Lung microvascular endothelial cell (primary cell): ENCODE results near the gene MAP4K4. TPM values are rescaled to one million over a fixed set of nuclear protein-coding genes. Genes with fewer than 3 reads are reported as not detected.

Source experiments
- DNase-seq, 2 donors: peaks; one replicate each; pipeline versions ENCODE4 v3.0.0 to v3.0.0-alpha.2; 2010; ENCODE audit warnings: low read depth in 2 of 2
- total RNA-seq: library from RNA; depleted of rRNA; stranded (reverse); fragments of >200 nt; gene quantifications from 2 replicates; pipeline ENCODE4 v1.2.1, GENCODE V29; 2014

The MAP4K4 gene
- total RNA-seq, 1 donor from 2014 or later, result 67.1 TPM

DNA sequence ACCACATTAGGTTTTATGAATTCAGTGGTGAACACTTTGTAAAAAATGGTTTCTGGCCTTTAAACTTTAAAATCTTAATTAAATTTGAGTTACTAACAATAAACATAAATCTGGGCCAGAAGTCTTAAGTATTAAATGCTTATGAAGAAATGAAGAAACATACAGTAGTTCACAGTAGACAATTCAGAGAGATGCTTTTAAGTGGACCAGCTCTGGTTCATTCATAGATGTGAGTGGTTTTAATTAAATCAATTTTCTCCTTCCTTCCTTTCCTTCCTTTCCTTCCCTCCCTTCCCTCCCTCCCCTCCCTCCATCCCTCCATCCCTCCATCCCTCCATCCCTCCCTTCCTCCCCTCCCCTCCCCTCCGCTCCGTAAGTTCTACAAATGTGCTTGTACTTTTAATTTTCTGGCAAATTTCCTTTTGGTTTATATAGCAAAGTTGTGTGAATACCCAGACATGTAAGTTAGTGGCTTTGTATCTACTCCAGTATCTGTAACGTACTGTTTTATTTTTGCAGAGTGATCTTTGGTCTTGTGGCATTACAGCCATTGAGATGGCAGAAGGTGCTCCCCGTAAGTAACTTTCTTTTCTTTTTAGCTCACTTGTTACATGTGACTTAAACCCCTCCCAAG lies 136.5 kb downstream of the MAP4K4 start:
- DNase-seq, result no peak

DNA sequence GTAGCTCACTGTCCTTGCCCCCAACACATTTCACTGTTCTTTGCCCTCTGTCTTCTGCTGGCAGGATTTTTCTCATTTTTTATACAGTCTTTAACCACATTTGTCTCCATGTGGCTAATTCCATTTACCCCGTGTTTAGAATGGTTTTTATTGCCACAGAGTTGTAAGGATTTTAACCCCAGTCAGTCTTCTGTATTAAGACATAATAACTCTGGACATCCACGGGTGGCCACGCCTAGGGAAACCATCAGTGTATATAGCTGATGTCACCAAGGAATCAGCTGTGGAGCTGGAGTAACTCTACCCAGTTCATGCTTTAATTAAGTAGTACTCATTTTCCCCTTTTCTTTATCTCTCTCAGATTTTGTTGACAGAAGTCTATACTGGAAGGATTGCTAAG lies 139.8 kb downstream of the MAP4K4 start:
- DNase-seq, result no peak

DNA sequence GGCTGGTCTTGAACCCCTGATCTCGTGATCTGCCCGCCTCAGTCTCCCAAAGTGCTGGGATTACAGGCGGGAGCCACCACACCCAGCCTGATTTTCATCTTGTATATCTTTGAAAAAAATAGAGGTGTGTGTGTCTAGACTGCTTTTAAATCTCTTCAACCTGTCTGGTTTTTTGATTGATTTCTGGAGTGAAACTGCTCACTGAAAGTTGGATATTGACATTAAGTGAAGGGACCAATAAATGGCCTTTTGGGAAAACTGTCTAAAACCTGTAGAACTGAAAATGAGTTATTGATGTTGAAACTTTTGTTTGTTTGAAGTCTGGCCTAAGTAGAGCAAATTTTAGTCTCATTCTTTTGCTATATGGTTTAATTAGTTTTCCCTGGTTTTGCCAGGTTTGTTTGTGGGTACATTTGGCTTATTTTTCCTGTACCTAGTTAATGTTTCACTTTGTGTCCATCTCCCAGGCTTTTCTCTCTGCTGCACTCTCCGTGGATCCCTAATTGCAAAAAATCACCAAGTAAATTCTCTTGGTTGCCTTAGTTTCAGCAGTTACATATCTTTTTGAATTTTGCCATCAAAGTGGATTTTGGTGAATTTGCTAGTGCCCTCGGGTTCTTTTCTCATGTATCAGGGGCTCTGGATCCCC lies 144.3 kb downstream of the MAP4K4 start:
- no peak for DNase-seq

DNA sequence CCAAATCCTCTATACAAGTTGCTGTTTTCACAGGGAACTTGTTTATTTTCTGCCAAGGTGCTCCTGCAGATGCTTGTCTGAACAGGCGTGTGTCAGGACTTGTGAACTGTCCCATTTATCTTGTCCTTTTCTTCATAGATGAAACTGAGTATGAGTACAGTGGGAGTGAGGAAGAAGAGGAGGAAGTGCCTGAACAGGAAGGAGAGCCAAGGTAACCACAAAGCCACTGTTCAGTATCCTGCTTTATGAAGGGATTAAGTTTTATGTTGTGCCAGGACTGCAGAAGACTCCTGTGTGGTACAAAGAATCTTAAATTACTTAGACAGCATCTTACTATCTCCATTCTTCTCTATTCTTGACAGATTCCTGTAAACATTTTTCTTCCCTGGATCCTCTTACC lies 145.0 kb downstream of the MAP4K4 start:
- DNase-seq, result peak in 1 of 2 donors; percentile 28

DNA sequence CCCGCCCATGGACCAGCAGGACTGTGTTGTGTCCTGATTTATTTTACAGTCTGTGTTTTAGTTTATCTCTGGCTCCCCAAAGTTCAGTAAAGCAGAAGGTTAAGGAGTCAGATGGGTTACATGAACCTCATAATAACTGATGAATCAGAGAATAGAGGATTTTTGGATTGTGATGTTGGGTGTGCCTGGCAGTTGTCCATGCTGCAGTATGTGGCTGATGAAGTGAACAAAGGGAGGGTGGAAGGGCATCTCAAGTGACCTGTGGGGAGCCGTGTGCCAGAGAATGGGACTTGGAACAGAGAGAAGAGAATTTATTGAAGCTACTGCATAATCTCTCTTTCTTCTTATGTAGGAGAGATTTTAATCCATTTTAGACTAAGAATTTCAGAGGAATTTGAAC lies 145.5 kb downstream of the MAP4K4 start:
- peak in 1 of 2 donors; percentile 39 for DNase-seq

DNA sequence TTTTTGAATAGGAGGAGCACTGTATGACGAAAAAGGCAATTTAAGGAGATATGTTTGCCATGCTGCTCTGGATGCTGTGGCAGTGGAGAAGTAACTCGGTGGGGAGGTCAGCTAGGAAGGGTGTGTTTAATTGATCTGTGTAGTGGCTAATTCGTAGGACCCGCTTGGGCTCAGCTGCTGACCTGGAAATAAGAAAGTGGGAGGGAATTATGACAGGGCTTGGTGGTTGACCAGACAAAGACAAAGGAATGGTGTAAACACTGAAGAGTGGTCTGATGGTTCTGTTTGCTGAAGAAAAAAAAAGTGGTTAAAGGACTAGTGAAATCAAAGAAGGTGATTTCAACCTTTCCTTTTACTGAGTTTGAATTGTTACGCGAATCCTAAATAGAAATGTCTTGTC lies 146.0 kb downstream of the MAP4K4 start:
- DNase-seq, result peak in 1 of 2 donors; percentile 34

DNA sequence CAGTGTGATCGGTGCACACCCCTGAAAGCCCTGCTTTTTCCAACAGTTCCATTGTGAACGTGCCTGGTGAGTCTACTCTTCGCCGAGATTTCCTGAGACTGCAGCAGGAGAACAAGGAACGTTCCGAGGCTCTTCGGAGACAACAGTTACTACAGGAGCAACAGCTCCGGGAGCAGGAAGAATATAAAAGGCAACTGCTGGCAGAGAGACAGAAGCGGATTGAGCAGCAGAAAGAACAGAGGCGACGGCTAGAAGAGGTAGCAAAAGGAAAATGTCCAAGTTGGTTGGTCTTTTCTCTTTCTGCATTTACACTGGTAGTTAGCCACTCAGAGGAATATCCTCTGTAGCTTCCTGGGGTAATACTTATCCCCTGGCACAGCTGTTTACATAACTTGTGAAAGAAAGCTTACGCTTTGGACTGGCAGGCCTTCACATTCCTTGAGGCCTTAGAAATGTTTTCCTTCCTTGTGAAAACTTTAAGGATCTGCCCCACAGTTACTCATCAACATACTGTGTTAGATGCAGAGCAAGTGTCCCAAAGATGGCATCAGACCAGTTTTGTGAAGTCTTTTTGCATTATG lies 146.6 kb downstream of the MAP4K4 start:
- DNase-seq, result peak in 1 of 2 donors; percentile 72

GRCh38 chr2:101846973-101847372 lies 149.5 kb downstream of the MAP4K4 start:
- no peak for DNase-seq

GRCh38 chr2:101847661-101848339 lies 150.3 kb downstream of the MAP4K4 start:
- no peak for DNase-seq

DNA sequence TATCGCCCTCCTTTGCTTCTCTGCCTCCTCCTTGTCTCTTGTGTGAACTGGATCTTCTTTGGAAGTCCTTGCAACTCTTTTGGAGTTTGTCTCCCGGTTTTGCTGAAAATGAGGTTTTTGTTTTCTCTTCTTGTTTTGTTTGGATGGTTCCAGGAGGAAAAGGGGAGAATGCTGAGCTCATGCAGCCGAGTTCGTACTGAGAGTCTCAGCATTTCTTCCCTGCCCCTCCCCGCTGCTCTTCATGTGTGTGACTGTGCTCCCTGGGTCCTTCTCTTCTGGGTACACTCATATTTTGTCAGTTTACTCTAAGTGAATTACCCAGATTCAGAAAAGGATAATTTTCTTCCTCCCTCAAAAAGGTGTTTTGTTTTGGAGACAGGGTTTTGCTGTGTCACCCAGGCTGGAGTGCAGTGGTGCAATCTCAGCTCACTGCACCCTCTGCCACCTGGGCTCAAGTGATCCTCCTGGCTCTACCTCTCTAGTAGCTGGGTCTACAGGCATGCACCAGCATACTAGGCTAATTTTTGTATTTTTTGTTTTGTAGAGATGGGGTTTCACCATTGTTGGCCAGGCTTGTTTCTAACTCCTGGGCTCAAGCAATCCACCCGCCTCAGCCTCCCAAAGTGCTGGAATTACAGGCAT lies 151.4 kb downstream of the MAP4K4 start:
- DNase-seq, result no peak

DNA sequence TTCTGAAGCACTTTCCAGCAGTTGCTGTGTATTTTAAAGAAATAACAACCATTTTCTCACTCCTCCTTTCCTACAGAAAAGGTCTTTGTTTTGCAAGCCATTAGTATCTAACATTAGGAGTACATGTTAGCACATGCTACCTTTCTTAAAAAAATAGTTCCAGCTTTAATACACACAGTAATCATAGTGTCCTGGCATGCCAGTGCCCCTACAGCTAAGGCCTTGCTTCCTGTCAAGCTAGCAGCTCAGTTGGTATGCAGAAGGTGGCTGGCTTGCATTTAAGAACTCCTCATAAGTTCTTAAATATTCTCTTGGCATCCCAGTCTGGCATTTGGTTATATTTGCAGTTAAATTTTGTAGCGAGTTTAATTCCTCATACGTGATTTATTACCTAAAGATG lies 152.9 kb downstream of the MAP4K4 start:
- no peak for DNase-seq

GRCh38 chr2:101850991-101851390 lies 153.5 kb downstream of the MAP4K4 start:
- no peak for DNase-seq

GRCh38 chr2:101852824-101853223 lies 155.3 kb downstream of the MAP4K4 start:
- DNase-seq, result no peak

- no peak for DNase-seq
These were observed 157.4 kb downstream of the MAP4K4 start for GRCh38 chr2:101854877-101855276.

- DNase-seq, result no peak
These were observed 158.3 kb downstream of the MAP4K4 start for GRCh38 chr2:101855776-101856175.

- peak in 1 of 2 donors; percentile 27 for DNase-seq
These were observed 160.7 kb downstream of the MAP4K4 start for GRCh38 chr2:101858246-101858645.

DNA sequence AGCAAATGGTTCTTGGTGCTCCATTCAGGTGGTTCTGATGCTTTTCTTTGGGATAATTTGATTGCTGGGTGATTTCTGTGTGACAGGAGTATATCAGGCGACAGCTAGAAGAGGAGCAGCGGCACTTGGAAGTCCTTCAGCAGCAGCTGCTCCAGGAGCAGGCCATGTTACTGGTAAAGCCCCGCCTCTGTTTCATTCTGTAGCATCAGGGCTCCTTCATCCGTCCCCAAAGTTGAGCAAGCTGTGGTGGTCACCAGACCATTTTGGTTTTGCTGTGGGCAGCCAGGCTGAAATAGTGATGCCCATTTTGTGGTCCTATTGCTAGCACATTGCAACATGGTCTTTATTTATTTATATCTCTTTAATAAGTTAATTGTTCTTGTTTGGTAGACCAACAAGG lies 161.4 kb downstream of the MAP4K4 start:
- DNase-seq, result no peak

GRCh38 chr2:101859604-101860003 lies 162.1 kb downstream of the MAP4K4 start:
- no peak for DNase-seq

- no peak for DNase-seq
These were observed 162.7 kb downstream of the MAP4K4 start for GRCh38 chr2:101860157-101860556.

DNA sequence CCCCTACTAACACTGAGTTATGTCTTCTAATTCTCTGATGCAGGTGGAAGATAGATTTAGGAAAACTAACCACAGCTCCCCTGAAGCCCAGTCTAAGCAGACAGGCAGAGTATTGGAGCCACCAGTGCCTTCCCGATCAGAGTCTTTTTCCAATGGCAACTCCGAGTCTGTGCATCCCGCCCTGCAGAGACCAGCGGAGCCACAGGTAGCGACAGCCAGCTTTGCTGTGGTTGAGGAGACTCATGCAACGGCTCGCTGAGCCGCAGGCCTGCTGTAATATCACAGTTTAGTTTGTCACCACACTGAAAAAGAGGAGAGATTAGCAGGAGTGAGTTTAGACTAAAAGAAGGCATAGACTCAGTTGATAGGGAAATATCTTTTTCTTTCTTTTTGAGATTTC lies 163.3 kb downstream of the MAP4K4 start:
- DNase-seq, result no peak

GRCh38 chr2:101861382-101861781 lies 163.9 kb downstream of the MAP4K4 start:
- no peak for DNase-seq

GRCh38 chr2:101863534-101863933 lies 166.0 kb downstream of the MAP4K4 start:
- DNase-seq, result no peak
